ENCODE measurements around the gene PRKAR1B.

GRCh38 chr7:734214-734613 lies 7.1 kb upstream of the PRKAR1B start:
- TF ChIP-seq CTCF (IDR thresholded peaks at IDR 0.05 in 2 of 3, conservative IDR thresholded peaks at IDR 0.05 in 1 of 3; ENCODE audit: borderline replicate concordance in 1 of 3, insufficient read depth in 1 of 3, low read depth in 2 of 3, low read length in 2 of 3) = no peak
- no peak for TF ChIP-seq POLR2A (IDR thresholded peaks at IDR 0.05; ENCODE audit: borderline replicate concordance, extremely low read depth, insufficient read depth, insufficient read length)
- TF ChIP-seq, protein P1, sequence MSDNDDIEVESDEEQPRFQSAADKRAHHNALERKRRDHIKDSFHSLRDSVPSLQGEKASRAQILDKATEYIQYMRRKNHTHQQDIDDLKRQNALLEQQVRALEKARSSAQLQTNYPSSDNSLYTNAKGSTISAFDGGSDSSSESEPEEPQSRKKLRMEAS (IDR thresholded peaks at IDR 0.05) = no peak
- TF ChIP-seq JUND (IDR thresholded peaks at IDR 0.05) = no peak

All from HCT116 (cell line).